IMR-90 (cell line): ENCODE data around the gene ANKLE1. TPM values are rescaled to one million over a fixed set of nuclear protein-coding genes. Genes with fewer than 3 reads are reported as not detected.

Experiments
- ATAC-seq: fragments of 200-7000 bp; cut with Tn5 transposase; 2 replicates; pipeline ENCODE4 v1.9.1; 2020; ENCODE audit warnings: low read depth, mild to moderate bottlenecking, moderate library complexity
- BruUV-seq: library from RNA; stranded (reverse); fragments of 400-500 nt; replicated peaks from 2 replicates; lab custom pipeline; 2021; lab: Mats Ljungman, UMichigan
- CTCF ChIA-PET: fragments of 300-600 bp; formaldehyde crosslinking; extraction: SDS; loops from one replicate; lab custom pipeline; 2021; ENCODE audit warnings: antibody characterized with exemption; lab: Yijun Ruan, JAX
- POLR2A ChIA-PET: fragments of 300-600 bp; sonication (Branson Sonifier 250); formaldehyde crosslinking; loops from one replicate; lab custom pipeline; 2022; ENCODE audit warnings: antibody characterized with exemption; ENCODE audit not compliant: unreplicated experiment; lab: Charles Lee
- DNase-seq: peaks from one replicate; pipeline ENCODE4 v3.0.0; 2013
- H2AFZ ChIP-seq: replicated peaks from 2 replicates; pipeline ENCODE3; 2013; ENCODE audit warnings: low read length, mild to moderate bottlenecking; ENCODE audit not compliant: poor library complexity
- H2AK5ac ChIP-seq: 2 replicates; pipeline ENCODE4 v1.6.1; 2013; ENCODE audit warnings: low read depth, low read length, inconsistent platforms
- H2AK9ac ChIP-seq: replicated peaks from 2 replicates; pipeline ENCODE3; 2013; ENCODE audit warnings: mild to moderate bottlenecking, low read depth, low read length, moderate library complexity; ENCODE audit not compliant: poor library complexity
- H2BK120ac ChIP-seq: 2 replicates; pipeline ENCODE4 v1.6.1; 2013; ENCODE audit warnings: low read depth, low read length, inconsistent platforms
- H2BK15ac ChIP-seq: 3 replicates; pipeline ENCODE4 v1.6.1; 2013; ENCODE audit warnings: low read depth, low read length, inconsistent platforms
- H2BK20ac ChIP-seq: 2 replicates; pipeline ENCODE4 v1.6.1; 2013; ENCODE audit warnings: low read depth, mild to moderate bottlenecking, inconsistent platforms, low read length, moderate library complexity
- H2BK5ac ChIP-seq: 2 replicates; pipeline ENCODE4 v1.6.1; 2013; ENCODE audit warnings: mild to moderate bottlenecking, low read depth, low read length, inconsistent platforms; ENCODE audit not compliant: poor library complexity, severe bottlenecking
- H3K14ac ChIP-seq: replicated peaks from 2 replicates; pipeline ENCODE4 v1.6.1; 2013; ENCODE audit warnings: low read depth, low read length, inconsistent platforms
- H3K18ac ChIP-seq: 2 replicates; pipeline ENCODE4 v1.6.1; 2013; ENCODE audit warnings: low read depth, low read length, control low read depth
- H3K23ac ChIP-seq: 2 replicates; pipeline ENCODE4 v1.6.1; 2013; ENCODE audit warnings: low read depth, low read length, inconsistent platforms
- H3K27ac ChIP-seq: 2 replicates; pipeline ENCODE4 v1.5.1; 2013; ENCODE audit warnings: mild to moderate bottlenecking, control low read depth, low read length; ENCODE audit not compliant: insufficient read depth
- H3K27me3 ChIP-seq: 2 replicates; pipeline ENCODE4 v1.6.1; 2013; ENCODE audit warnings: low read length; ENCODE audit not compliant: control insufficient read depth, insufficient read depth
- H3K36me3 ChIP-seq: 2 replicates; pipeline ENCODE4 v1.6.1; 2013; ENCODE audit warnings: low read length, mixed read lengths; ENCODE audit not compliant: control insufficient read depth, insufficient read depth
- H3K4ac ChIP-seq: 2 replicates; pipeline ENCODE4 v1.6.1; 2013; ENCODE audit warnings: low read depth, low read length, inconsistent platforms
- H3K4me1 ChIP-seq: 2 replicates; pipeline ENCODE4 v1.6.1; 2013; ENCODE audit warnings: low read length, mixed read lengths; ENCODE audit not compliant: control insufficient read depth, insufficient read depth
- H3K4me2 ChIP-seq: 2 replicates; pipeline ENCODE4 v1.6.1; 2013; ENCODE audit warnings: low read depth, mild to moderate bottlenecking, control low read depth, low read length, moderate library complexity
- H3K4me3 ChIP-seq: 2 replicates; pipeline ENCODE4 v1.5.1; 2013; ENCODE audit warnings: low read depth, mild to moderate bottlenecking, control low read depth, low read length, moderate library complexity; ENCODE audit not compliant: insufficient read depth
- H3K56ac ChIP-seq: 2 replicates; pipeline ENCODE4 v1.6.1; 2013; ENCODE audit warnings: low read length, inconsistent platforms; ENCODE audit not compliant: insufficient read depth; ENCODE audit errors: extremely low read depth
- H3K79me1 ChIP-seq, 2 experiments: 2 replicates each; pipeline ENCODE4 v1.6.1; 2013; ENCODE audit warnings: low read length in 2 of 2, inconsistent platforms in 1 of 2, low read depth in 1 of 2
- H3K9ac ChIP-seq: 2 replicates; pipeline ENCODE4 v1.6.1; 2013; ENCODE audit warnings: low read depth, low read length, control low read depth
- H3K9me1 ChIP-seq: 2 replicates; pipeline ENCODE4 v1.6.1; 2013; ENCODE audit warnings: low read length, inconsistent platforms; ENCODE audit not compliant: insufficient read depth
- H3K9me3 ChIP-seq: 2 replicates; pipeline ENCODE4 v1.6.1; 2013; ENCODE audit warnings: low read length; ENCODE audit not compliant: control insufficient read depth, insufficient read depth
- H4K20me1 ChIP-seq: 2 replicates; pipeline ENCODE4 v1.6.1; 2013; ENCODE audit warnings: low read length, inconsistent platforms; ENCODE audit not compliant: insufficient read depth
- H4K5ac ChIP-seq: 2 replicates; pipeline ENCODE4 v1.6.1; 2013; ENCODE audit warnings: mild to moderate bottlenecking, low read depth, low read length, control low read depth
- H4K8ac ChIP-seq, 2 experiments: 2 replicates each; pipeline ENCODE4 v1.6.1; 2013; ENCODE audit warnings: low read depth in 2 of 2, low read length in 2 of 2, control low read depth in 1 of 2, inconsistent platforms in 1 of 2
- H4K91ac ChIP-seq: 2 replicates; pipeline ENCODE4 v1.6.1; 2013; ENCODE audit warnings: low read depth, low read length, inconsistent platforms; ENCODE audit not compliant: insufficient read depth
- CEBPB ChIP-seq: IDR thresholded peaks from 2 replicates; pipeline ENCODE4 v1.6.1; 2012; ENCODE audit warnings: low read depth, low read length, improper control_type of control experiment
- CHD1 ChIP-seq: IDR thresholded peaks from 2 replicates; pipeline ENCODE4 v1.6.1; 2012; ENCODE audit warnings: low read depth, low read length, improper control_type of control experiment
- ELK1 ChIP-seq: fragments of 150-350 bp; IDR thresholded peaks from 2 replicates; pipeline ENCODE4 v1.6.1; 2016; ENCODE audit warnings: low read depth, mild to moderate bottlenecking, low read length, moderate library complexity, borderline replicate concordance
- FOS ChIP-seq: fragments of 150-350 bp; IDR thresholded peaks from 2 replicates; pipeline ENCODE4 v1.6.1; 2016; ENCODE audit warnings: low read depth, low read length
- MAZ ChIP-seq: IDR thresholded peaks from 2 replicates; pipeline ENCODE4 v1.6.1; 2012; ENCODE audit warnings: low read depth, mild to moderate bottlenecking, low read length, improper control_type of control experiment, moderate library complexity, borderline replicate concordance
- MXI1 ChIP-seq: IDR thresholded peaks from 2 replicates; pipeline ENCODE4 v1.6.1; 2012; ENCODE audit warnings: low read depth, mild to moderate bottlenecking, low read length, moderate library complexity, borderline replicate concordance
- NFE2L2 ChIP-seq: fragments of 150-350 bp; IDR thresholded peaks from 2 replicates; pipeline ENCODE4 v1.6.1; 2016; ENCODE audit warnings: low read depth, mild to moderate bottlenecking, low read length
- RAD21 ChIP-seq: IDR thresholded peaks from 2 replicates; pipeline ENCODE4 v1.6.1; 2012; ENCODE audit warnings: low read length, improper control_type of control experiment
- RCOR1 ChIP-seq: IDR thresholded peaks from 2 replicates; pipeline ENCODE4 v1.6.1; 2012; ENCODE audit warnings: mild to moderate bottlenecking, low read length, improper control_type of control experiment; ENCODE audit not compliant: insufficient replicate concordance
- SMC3 ChIP-seq: fragments of 150-350 bp; IDR thresholded peaks from 2 replicates; pipeline ENCODE4 v1.6.1; 2016; ENCODE audit warnings: low read depth, mild to moderate bottlenecking, antibody characterized with exemption, low read length, moderate library complexity
- WGBS, 2 experiments: methylation state at CpG; one replicate each; pipeline versions ENCODE4 v1.1.5 to v1.1.7; 2013; ENCODE audit warnings: missing lambda C conversion rate in 2 of 2; ENCODE audit not compliant: insufficient read length in 1 of 2; ENCODE audit errors: extremely low coverage in 2 of 2; 5-methylcytosine and 5-hydroxymethylcytosine counted together
- dilution Hi-C: fragments of 300-500 bp; cut with HindIII; formaldehyde crosslinking; loops from one replicate; pipeline ENCODE4 v1.14.3; 2018; ENCODE audit warnings: low sequenced_read_pairs; ENCODE audit not compliant: unreplicated experiment
- in situ Hi-C: fragments of 300-500 bp; cut with MboI; formaldehyde crosslinking; loops from 3 replicates; pipeline ENCODE4 v1.14.3; 2019; ENCODE audit warnings: low sequenced_read_pairs, inconsistent platforms, mixed read lengths
- intact Hi-C: fragments of 100-400 bp; cut with micrococcal nuclease; formaldehyde crosslinking; loops from 2 replicates; pipeline ENCODE4 v1.10.0; 2022
- polyA plus RNA-seq, 3 experiments: library from polyadenylated mRNA; depleted of rRNA; stranded (reverse); fragments of >200 nt; gene quantifications; 2 replicates each; pipeline ENCODE4 v1.2.3, GENCODE V29; 2012; ENCODE audit warnings: low replicate concordance in 1 of 3
- total RNA-seq: library from RNA; depleted of rRNA; stranded (reverse); fragments of >200 nt; gene quantifications from 2 replicates; pipeline ENCODE4 v1.2.3, GENCODE V29; 2012

The ANKLE1 gene
- total and polyA plus RNA-seq, 2 of the 4 experiments (the other 2 are of a cell fraction), result under 0.01 to 0.87 TPM

- 99% methylated on average over 6 of the region's 9 CpGs; no CpG with 5 or more reads in 1 of the 2 experiments for WGBS, 2 experiments
- no peak for ATAC-seq
- in situ Hi-C loops, result loop anchor here (5.0 to 10.0 kb wide), 2 partner anchors 82 to 214 kb away; no protein-coding TSS in a partner anchor
Measured at GRCh38 chr19:17286752-17287151, 5.1 kb downstream of the ANKLE1 start.

More at GRCh38 chr19:17286752-17287151, 5.1 kb downstream of the ANKLE1 start:
- Histone ChIP-seq H3K36me3 (no peaks in the 10 kb centered on the region), H3K14ac (no peak overlapping the region), H3K4me1 (peaks cover 2% of the 10 kb centered on the region; the same call in 1 of the 2 replicates), H3K4me2 (no peak overlapping the region), H2BK120ac (no peak overlapping the region), H2AK5ac (no peak overlapping the region), H2BK5ac (no peak overlapping the region), H3K79me1 (peaks cover 0 to 1% of the 10 kb centered on the region in 2 experiments; a peak in 1 of 4 replicates), H4K91ac (no peak overlapping the region), H4K5ac (no peak overlapping the region), H3K56ac (no peak overlapping the region), H3K18ac (no peak overlapping the region), H2AK9ac (no peak overlapping the region), H3K9me3 (no peaks in the 10 kb centered on the region), H2BK15ac (no peak overlapping the region), H2AFZ (no peak overlapping the region), H2BK20ac (no peak overlapping the region), H3K9me1 (peaks cover 1% of the 10 kb centered on the region; the same call in 1 of the 2 replicates), H4K20me1 (no peaks in the 10 kb centered on the region), H3K4me3 (no peak overlapping the region), H3K27ac (no peak overlapping the region), H3K4ac (no peak overlapping the region), H4K8ac (no peak overlapping the region), H3K9ac (no peak overlapping the region), H3K27me3 (no peaks in the 10 kb centered on the region), H3K23ac (no peak overlapping the region)
- no TSS peak for BruUV-seq
- TF ChIP-seq RCOR1, result no peak
- TF ChIP-seq SMC3, result no peak
- TF ChIP-seq MXI1, result no peak
- no peak for TF ChIP-seq ELK1
- TF ChIP-seq NFE2L2, result no peak
- no peak for TF ChIP-seq RAD21
- TF ChIP-seq FOS, result no peak
- no peak for TF ChIP-seq MAZ
- no peak for TF ChIP-seq CEBPB
- TF ChIP-seq CHD1, result no peak
- dilution Hi-C loops, result no loop called here
- POLR2A ChIA-PET, result no interaction called here
- DNase-seq, result no peak
- intact Hi-C loops, result loop anchor here (10.0 kb wide), 1 partner anchor 512 kb away; no protein-coding TSS in a partner anchor
- CTCF ChIA-PET, result no interaction called here
